GDM1 (cell line): ENCODE results near the gene HOXD13.

ENCODE experiments used
- DNase-seq: peaks from one replicate; lab custom pipeline; 2025; lab: John Stamatoyannopoulos, UW

The HOXD13 gene

DNA sequence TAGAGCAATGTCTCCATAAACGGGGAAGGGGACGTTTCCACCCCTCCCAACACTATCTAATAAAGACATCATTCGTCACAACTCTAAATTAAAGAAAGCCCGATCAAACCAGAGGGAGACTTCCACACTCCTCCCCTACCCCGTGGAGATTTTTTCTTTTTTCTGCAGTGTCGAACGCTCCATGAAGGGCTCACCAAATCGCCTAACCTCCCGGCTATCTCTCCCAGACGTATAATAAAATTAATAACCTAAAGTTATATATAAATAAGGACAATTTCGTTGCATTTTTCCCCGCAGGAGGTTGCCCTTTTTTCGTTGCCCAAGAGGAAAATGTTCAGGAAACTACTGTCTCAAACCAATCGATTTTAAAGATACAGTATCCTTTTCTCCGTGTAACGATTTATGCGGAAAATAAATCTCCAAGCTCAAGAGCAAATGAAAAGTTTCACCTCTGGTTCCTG, 11.1 kb upstream of the HOXD13 start:
- no peak for DNase-seq

GRCh38 chr2:176081837-176082524, 10.5 kb upstream of the HOXD13 start:
- no peak for DNase-seq

DNA sequence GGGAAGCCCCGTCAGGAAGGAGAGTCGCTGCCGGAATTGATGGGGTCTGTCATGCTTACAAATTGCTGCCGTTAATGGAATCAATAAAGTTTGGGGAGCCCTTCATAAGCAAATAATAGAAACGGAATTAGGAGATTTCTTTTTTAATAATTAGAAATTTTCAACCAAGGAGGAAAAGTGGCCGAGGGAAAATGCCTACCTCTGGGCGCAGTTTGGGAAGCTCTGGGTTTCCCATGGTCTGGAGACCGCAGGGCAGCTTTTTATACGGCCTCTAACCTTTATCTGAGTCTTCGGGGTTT, 10.0 kb upstream of the HOXD13 start:
- DNase-seq = no peak

DNA sequence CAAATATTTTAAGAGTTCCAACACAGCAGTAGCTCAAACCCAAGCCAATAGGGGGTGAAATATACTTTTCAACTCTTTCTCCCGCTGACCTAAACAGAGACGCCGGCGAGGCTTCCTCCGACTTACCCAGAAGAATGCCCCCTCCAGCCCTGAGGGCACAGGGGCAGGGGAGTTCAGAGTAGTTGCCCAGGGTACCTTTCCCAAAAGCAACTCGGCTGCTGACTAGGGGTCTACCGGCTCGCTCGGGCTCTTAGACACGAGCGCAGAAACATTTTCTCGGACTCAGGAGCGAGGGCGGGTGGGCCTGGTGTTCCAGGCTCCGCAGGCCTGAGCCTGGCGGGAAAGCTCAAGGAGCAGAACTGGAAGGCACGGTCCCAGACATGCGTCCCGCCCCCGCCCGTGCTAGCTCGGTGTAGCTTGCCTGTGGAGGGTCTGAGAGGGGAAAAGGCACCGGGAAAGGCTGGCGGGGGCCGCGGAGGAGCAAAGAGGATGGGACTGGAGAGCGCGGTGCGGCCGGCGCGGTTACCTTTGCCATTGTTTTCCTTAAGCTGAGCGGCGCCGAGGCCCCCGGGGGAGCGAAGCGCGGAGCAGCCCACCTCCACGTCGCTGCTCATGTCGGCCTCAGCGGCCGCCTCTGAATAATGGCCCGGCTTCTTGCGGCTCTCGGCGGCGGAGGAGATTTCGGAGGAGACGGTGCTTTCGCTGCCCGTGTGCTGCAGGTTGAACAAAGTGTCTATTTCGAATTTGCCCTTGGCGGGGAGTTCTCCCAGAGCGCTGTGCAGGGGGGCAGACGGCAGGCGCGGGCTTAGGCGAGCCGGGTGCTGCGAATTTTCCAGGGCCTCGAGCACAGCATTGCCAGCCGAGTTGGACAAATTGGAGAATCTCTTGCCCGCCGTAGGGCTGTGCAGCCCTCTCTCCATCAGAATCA, 9.4 kb upstream of the HOXD13 start:
- no peak for DNase-seq

DNA sequence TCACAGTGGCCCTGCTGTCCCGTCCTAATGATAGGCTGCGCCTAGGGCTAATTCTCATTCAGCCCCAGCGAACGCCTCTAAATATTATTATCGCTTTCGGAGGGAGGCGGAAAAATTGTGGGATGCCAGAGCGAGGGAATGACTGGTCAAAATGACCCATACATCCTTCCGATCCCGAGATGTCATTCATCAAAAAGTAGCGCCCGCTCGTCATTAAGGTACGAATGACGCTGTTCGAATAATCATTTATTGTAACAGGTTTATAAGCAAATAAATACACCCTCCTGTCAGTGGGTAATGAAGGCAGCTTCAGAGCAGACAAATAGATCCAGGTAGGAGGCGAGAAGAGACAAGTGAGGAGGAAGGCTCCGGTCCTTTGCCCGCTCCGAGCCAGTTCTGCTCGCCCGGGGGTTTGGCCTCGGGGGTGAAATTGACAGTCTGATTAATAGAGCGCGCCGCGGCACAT, 8.7 kb upstream of the HOXD13 start, which contains the start of gene EVX2:
Gene EVX2, minus strand, starts transcription at position 167 of the 466 bp plus-strand sequence. CDS start 186 bp downstream, outside the sequence.
- no peak for DNase-seq

GRCh38 chr2:176084611-176085119, 7.9 kb upstream of the HOXD13 start:
- no peak for DNase-seq

GRCh38 chr2:176085120-176085788, 7.3 kb upstream of the HOXD13 start:
- DNase-seq = no peak

DNA sequence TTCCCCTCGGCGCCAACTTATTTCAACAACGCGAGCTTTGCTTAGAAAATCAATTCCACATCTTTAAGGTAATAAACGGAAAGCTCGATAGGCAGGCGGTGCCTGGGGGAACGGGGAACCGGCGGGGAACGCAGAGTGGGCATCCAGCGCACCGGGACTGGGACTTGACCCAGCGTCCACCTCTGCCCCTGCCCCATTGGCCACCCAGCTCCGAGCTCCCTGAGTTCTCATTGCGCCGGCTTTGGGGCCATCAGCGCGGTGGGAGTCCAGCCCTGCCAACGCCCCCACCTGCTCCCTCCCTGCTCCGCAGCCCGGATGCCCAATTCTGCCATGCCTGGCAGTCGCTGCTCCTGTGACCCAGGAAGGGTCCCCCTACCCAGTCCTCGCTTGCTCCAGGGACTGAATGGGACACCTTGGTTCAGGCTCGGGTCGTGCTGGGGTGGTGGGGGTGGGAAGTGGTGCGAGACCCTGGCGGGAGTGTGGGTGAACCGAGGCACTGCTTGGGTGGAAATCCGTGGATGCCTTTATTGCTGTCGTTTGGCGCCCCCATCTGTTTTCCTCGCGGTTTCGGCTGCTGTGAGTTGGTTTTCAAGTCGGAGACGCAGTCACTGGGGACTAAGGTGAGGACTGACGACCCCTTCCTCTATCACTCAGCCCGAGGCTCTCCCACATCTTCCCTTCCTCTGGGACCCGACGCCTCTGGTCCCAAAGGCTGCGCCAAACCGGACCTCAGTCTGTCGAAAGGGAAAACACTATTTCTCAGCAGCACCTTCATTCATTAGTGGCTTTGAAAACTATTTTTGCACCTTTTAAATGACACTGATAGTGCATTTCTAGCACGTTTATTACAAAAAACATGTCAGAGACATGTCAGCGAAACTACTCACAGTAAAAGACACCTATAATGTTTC, 6.4 kb upstream of the HOXD13 start:
- no peak for DNase-seq

DNA sequence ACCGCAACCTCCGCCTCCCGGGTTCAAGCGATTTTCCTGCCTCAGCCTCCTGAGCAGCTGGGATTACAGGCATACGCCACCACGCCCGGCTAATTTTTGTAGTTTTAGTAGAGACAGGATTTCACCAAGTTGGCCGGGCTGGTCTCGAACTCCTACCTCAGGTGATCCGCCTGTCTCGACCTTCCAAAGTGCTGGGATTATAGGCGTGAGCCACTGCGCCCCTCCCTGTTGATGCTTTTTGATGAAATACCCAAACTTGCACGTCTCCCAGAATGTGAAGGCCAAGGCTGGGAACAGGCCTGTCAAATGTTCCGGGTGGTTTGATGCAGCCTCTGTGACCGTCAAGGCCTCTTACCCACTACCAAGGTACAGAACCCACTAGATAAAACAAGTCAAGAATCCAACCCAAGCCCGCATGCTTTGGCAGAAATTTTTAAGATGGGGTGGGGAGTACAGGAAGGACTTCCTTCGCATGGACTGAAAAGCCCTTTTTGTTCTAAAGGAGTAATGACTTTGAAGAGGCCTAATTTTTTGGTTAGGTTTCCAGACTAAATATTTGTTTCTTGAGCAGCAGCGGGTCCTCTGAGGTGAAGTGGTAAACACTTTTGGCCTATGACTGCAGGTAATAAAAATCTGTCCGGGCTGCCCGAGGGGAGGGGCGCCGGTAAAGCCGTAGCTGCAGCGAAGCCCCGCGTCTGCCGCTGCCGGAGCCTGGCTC, 5.0 kb upstream of the HOXD13 start:
- DNase-seq = no peak

GRCh38 chr2:176088048-176088936, 4.2 kb upstream of the HOXD13 start:
- DNase-seq = no peak

GRCh38 chr2:176088937-176089842, 3.3 kb upstream of the HOXD13 start:
- DNase-seq = no peak

- no peak for DNase-seq
Observed at GRCh38 chr2:176089843-176090395, 2.6 kb upstream of the HOXD13 start.

DNA sequence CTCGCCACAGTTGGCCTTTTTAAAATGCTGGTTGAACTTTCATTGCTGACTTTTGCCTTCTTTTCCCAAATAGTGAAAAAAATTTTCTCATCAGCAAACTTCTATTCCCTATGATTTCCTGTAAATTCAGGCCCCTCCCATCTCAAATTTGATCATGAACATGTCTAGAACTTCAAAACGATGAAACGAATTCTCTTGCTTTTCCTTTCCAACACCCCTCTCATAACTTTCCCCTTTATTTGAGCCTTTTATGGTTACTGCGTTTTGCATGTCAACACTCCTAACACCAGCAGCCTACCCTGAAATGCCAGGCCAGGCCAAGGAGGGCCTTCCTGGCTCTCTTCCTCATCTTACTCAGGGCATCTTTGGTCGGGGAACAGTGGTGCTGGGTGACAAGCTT, 1.7 kb upstream of the HOXD13 start:
- DNase-seq = no peak

DNA sequence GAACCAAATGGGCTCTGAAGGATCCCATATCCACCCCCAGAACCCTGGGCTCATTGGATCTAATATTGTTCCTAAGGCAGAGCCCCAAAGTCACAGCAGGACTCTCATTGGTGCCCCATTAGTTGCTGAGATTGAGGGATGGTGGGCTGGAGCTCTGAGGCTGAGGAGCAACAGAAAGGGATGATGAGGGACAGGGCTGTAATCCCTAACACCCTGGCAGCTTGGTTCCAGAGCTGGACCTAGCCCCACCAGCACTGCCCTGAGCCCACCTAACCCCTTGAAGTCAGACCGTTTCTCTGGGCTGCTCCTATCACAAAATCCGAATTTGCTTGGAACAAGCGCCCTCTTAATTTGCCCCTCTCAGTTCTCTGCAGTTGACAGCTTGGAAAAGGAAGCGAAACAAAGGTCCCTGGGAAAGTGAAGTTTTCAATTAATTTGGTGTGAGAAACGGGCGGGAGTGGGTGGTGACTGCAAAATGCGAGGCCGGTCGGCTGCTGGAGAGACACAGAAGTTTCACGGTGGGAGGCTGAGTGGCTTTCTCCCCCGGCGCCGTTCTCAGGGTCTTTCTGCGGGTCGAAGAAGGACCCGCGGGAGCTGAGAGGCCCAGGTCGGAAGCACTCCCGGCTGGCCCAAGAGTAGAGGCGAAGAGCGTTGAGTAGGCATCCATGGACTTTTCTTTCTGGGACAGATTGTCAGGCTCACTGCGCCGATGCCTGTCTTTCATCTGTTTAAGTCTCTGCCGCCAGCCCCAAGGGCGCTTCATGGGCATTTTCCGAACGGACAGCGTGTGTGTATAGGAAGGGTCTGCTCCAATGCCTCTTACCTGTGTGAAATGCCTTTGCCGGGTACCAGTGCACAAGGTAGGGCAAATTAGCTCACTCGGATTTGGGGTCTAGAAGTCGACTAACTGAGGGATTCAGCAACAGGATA, 927 bp upstream of the HOXD13 start:
- no peak for DNase-seq

GRCh38 chr2:176093145-176093897, 800 bp downstream of the HOXD13 start:
- DNase-seq = no peak

DNA sequence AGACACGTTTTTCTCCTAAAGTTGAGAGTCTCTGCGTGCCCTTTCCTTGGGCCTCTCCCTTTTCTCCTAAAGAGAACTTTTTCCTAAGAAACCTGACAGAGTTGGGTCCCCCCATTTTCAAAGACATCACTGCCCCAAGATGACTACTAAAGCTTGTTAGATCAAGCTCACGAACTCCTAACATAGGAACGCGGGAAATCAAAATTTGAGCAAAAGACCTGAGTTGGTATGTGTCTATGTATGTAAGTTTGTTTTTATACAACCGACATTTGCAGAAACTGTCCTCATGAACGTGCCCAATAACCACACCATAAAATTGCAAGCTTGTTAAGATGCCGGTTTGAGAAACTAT, 1.4 kb downstream of the HOXD13 start:
- no peak for DNase-seq
